Measurements from ENCODE around the gene NPEPL1. TPM values are rescaled to one million over a fixed set of nuclear protein-coding genes. Genes with fewer than 3 reads are reported as not detected.

Gene NPEPL1
- total RNA-seq, 1 experiment from 2014 or later, result 18.1 TPM

DNA sequence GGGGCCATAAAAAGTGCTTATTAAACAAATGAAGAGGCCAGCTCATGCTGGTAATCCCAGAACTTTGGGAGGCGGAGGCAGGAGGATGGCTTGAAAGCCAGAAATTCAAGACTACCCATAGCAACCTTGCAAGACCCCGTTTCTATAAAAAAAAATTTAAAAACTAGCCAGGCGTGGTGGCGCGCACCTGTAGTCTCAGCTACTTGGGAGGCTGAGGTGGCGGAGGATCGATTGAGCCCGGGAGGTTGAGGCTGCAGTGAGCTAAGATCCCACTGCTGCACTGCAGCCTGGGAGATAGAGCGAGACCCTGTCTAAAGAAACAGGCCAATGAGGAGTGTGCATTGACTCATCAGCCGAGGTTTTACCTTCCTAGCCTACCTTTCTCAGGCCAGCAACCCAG, 15.2 kb downstream of the NPEPL1 start:
- DNase-seq, result no peak
- CTCF ChIA-PET, result no interaction called here
- H3K36me3 Mint-ChIP-seq (ENCODE audit: insufficient read depth, unreplicated experiment), result peaks cover 15% of the 10 kb centered on the region
- H3K27ac Mint-ChIP-seq (ENCODE audit: unreplicated experiment), result no peak overlapping the region
- no peaks in the 10 kb centered on the region for H3K9me3 Mint-ChIP-seq (ENCODE audit: low read depth, unreplicated experiment)
- TF ChIP-seq, protein P1, sequence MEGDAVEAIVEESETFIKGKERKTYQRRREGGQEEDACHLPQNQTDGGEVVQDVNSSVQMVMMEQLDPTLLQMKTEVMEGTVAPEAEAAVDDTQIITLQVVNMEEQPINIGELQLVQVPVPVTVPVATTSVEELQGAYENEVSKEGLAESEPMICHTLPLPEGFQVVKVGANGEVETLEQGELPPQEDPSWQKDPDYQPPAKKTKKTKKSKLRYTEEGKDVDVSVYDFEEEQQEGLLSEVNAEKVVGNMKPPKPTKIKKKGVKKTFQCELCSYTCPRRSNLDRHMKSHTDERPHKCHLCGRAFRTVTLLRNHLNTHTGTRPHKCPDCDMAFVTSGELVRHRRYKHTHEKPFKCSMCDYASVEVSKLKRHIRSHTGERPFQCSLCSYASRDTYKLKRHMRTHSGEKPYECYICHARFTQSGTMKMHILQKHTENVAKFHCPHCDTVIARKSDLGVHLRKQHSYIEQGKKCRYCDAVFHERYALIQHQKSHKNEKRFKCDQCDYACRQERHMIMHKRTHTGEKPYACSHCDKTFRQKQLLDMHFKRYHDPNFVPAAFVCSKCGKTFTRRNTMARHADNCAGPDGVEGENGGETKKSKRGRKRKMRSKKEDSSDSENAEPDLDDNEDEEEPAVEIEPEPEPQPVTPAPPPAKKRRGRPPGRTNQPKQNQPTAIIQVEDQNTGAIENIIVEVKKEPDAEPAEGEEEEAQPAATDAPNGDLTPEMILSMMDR (IDR thresholded peaks at IDR 0.05; ENCODE audit: unreplicated experiment), result no peak
- BruUV-seq (replicated peaks), result no TSS peak
- intact Hi-C loops (cut with micrococcal nuclease; ENCODE audit: unreplicated experiment), result no loop called here
- no peaks in the 10 kb centered on the region for H3K27me3 Mint-ChIP-seq (ENCODE audit: unreplicated experiment)
- H3K4me1 Mint-ChIP-seq (ENCODE audit: low read depth, unreplicated experiment), result no peaks in the 10 kb centered on the region
- H3K4me3 Mint-ChIP-seq (ENCODE audit: low read depth, unreplicated experiment), result no peak overlapping the region

- no peaks in the 10 kb centered on the region for H3K4me1 Mint-ChIP-seq (ENCODE audit: low read depth, unreplicated experiment)
- no peak overlapping the region for H3K4me3 Mint-ChIP-seq (ENCODE audit: low read depth, unreplicated experiment)
- intact Hi-C loops (cut with micrococcal nuclease; ENCODE audit: unreplicated experiment), result no loop called here
- no peak for DNase-seq
- H3K27me3 Mint-ChIP-seq (ENCODE audit: unreplicated experiment), result no peaks in the 10 kb centered on the region
- no peak overlapping the region for H3K27ac Mint-ChIP-seq (ENCODE audit: unreplicated experiment)
- CTCF ChIA-PET, result no interaction called here
- TF ChIP-seq, protein P1 (IDR thresholded peaks at IDR 0.05; ENCODE audit: unreplicated experiment), result no peak
- H3K36me3 Mint-ChIP-seq (ENCODE audit: insufficient read depth, unreplicated experiment), result peaks cover 11% of the 10 kb centered on the region
- no peaks in the 10 kb centered on the region for H3K9me3 Mint-ChIP-seq (ENCODE audit: low read depth, unreplicated experiment)
- BruUV-seq (replicated peaks), result no TSS peak
These were observed 15.8 kb downstream of the NPEPL1 start for GRCh38 chr20:58708246-58708931.

DNA sequence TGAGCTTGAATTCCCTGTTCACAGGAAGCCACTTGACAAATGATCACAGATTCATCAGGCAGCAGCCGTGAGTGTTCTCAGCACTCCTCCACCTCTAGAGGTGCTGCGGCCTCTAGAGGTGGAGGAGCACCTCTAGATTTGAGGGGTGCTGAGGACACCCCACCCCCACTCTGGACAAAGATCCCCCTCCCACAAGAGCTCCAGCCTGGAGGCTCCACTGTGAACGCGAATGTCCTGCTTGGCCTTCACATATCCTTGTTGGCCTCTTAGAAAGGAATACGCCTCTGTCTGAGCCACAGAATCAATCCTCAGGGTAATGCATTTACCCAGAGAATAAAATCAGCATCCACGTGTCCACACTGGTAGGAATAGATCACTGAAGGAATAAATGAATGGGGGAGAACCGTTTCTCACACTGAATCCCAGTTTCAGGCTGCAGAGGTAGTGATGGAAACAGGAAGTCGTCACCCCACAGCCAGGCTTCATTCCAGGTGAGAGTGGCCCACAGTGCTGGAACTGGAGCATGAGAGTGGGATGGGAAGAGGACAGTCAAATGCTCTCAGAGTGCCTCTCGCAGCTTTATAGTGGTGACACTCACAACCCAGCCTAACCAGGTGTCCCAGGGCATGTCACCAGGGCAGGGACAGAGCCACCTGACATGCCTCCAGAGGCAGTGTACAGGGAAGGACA, 16.6 kb downstream of the NPEPL1 start:
- Mint-ChIP-seq H3K27me3 (ENCODE audit: unreplicated experiment) (no peaks in the 10 kb centered on the region), H3K9me3 (ENCODE audit: low read depth, unreplicated experiment) (no peaks in the 10 kb centered on the region), H3K4me3 (ENCODE audit: low read depth, unreplicated experiment) (no peak overlapping the region), H3K27ac (ENCODE audit: unreplicated experiment) (no peak overlapping the region), H3K36me3 (ENCODE audit: insufficient read depth, unreplicated experiment) (peaks cover 13% of the 10 kb centered on the region), H3K4me1 (ENCODE audit: low read depth, unreplicated experiment) (no peaks in the 10 kb centered on the region)
- BruUV-seq (replicated peaks), result no TSS peak
- no peak for DNase-seq
- CTCF ChIA-PET, result no interaction called here
- TF ChIP-seq, protein P1 (IDR thresholded peaks at IDR 0.05; ENCODE audit: unreplicated experiment), result no peak
- intact Hi-C loops (cut with micrococcal nuclease; ENCODE audit: unreplicated experiment), result no loop called here

GRCh38 chr20:58709703-58710039, 17.1 kb downstream of the NPEPL1 start:
- TF ChIP-seq, protein P1 (IDR thresholded peaks at IDR 0.05; ENCODE audit: unreplicated experiment), result no peak
- intact Hi-C loops (cut with micrococcal nuclease; ENCODE audit: unreplicated experiment), result no loop called here
- Mint-ChIP-seq H3K27me3 (ENCODE audit: unreplicated experiment) (no peaks in the 10 kb centered on the region), H3K9me3 (ENCODE audit: low read depth, unreplicated experiment) (no peaks in the 10 kb centered on the region), H3K4me1 (ENCODE audit: low read depth, unreplicated experiment) (no peaks in the 10 kb centered on the region), H3K36me3 (ENCODE audit: insufficient read depth, unreplicated experiment) (peaks cover 13% of the 10 kb centered on the region), H3K4me3 (ENCODE audit: low read depth, unreplicated experiment) (no peak overlapping the region), H3K27ac (ENCODE audit: unreplicated experiment) (no peak overlapping the region)
- CTCF ChIA-PET, result interaction anchor here (0.7 kb wide), 1 partner anchor 36 kb away, joined by 7 read pairs; no protein-coding TSS in a partner anchor
- BruUV-seq (replicated peaks), result no TSS peak
- no peak for DNase-seq

All from Calu3 (cell line).